HG03066 (cell line): ENCODE results near the gene CPLANE2.
"Not testable (repeated sequence)": the region's sequence is repeated elsewhere in the genome, so short reads cannot be mapped to it uniquely, and the experiment has no call there.

Experiments
- ATAC-seq: cut with Tn5 transposase; IDR thresholded peaks from one replicate; pipeline ENCODE4 v1.9.1; 2021; ENCODE audit warnings: low read depth; ENCODE audit not compliant: unreplicated experiment

Gene CPLANE2

GRCh38 chr1:16236511-16237342 is at the start of gene CPLANE2:
TSS of gene CPLANE2 (minus strand) at chr1:16237183. CDS start at chr1:16236742, 441 bp downstream.
- ATAC-seq, result peak; percentile 89

GRCh38 chr1:16286122-16286521 is 49.1 kb upstream of the CPLANE2 start:
- ATAC-seq, result no peak

GRCh38 chr1:16281765-16282164 is 44.8 kb upstream of the CPLANE2 start:
- no peak for ATAC-seq

GRCh38 chr1:16279186-16279585 is 42.2 kb upstream of the CPLANE2 start:
- no peak for ATAC-seq

- ATAC-seq, result no peak
Measured at GRCh38 chr1:16276302-16277030, 39.5 kb upstream of the CPLANE2 start.

GRCh38 chr1:16275591-16275990 is 38.6 kb upstream of the CPLANE2 start:
- ATAC-seq, result no peak

GRCh38 chr1:16267690-16268180 is 30.8 kb upstream of the CPLANE2 start:
- ATAC-seq, result no peak

GRCh38 chr1:16266411-16267118 is 29.6 kb upstream of the CPLANE2 start:
- no peak for ATAC-seq

- ATAC-seq, result no peak
Measured at GRCh38 chr1:16262067-16262466, 25.1 kb upstream of the CPLANE2 start.

- no peak for ATAC-seq
Measured at GRCh38 chr1:16260814-16261213, 23.8 kb upstream of the CPLANE2 start.

GRCh38 chr1:16258591-16259135 is 21.7 kb upstream of the CPLANE2 start:
- no peak for ATAC-seq

- no peak for ATAC-seq
Measured at GRCh38 chr1:16257968-16258367, 21.0 kb upstream of the CPLANE2 start.

GRCh38 chr1:16257556-16257955 is 20.6 kb upstream of the CPLANE2 start:
- ATAC-seq, result not testable (repeated sequence)

GRCh38 chr1:16256478-16256877 is 19.5 kb upstream of the CPLANE2 start:
- ATAC-seq, result no peak

GRCh38 chr1:16254263-16254928 is 17.4 kb upstream of the CPLANE2 start:
- no peak for ATAC-seq

GRCh38 chr1:16253332-16253922 is 16.4 kb upstream of the CPLANE2 start:
- ATAC-seq, result no peak

GRCh38 chr1:16252912-16253311 is 15.9 kb upstream of the CPLANE2 start:
- no peak for ATAC-seq

- no peak for ATAC-seq
Measured at GRCh38 chr1:16251381-16251780, 14.4 kb upstream of the CPLANE2 start.

- no peak for ATAC-seq
Measured at GRCh38 chr1:16250524-16251251, 13.7 kb upstream of the CPLANE2 start.
